Stimulated activated CD4-positive, alpha-beta T cell treated with anti-CD3 and anti-CD28 coated beads, TNF-alpha, amount 100 ng/mL, for 48 hours (primary cell): ENCODE data around the gene ZDHHC19.
A peak's percentile ranks its signal among the peaks of the same experiment; 100 is the strongest.
"Not testable (repeated sequence)": the region's sequence is repeated elsewhere in the genome, so short reads cannot be mapped to it uniquely, and the experiment has no call there.

Experiments used
- DNase-seq, 3 donors: peaks; one replicate each; pipeline ENCODE4 v3.0.0-alpha.2; 2020; ENCODE audit warnings: low read depth in 3 of 3

Gene ZDHHC19

DNA sequence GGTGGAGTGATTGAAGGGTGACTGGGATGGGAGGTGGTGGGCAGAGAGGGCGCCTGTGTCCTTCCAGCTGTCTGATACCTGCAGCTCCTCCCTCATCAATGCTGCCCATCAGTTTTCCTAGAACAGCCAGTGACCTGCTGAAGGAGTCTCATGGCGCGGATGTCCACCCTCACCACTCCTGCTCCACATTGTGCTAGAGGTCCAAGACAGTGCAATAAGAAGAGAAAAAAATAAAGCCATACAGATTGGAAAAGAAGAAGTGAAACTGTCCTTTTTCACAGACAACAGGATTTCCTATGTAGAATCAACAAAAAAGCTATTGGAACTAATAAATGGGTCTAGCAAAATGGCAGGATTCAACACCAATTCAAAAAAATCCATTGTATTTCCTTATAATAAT is 7.4 kb downstream of the ZDHHC19 start:
- DNase-seq: no peak

DNA sequence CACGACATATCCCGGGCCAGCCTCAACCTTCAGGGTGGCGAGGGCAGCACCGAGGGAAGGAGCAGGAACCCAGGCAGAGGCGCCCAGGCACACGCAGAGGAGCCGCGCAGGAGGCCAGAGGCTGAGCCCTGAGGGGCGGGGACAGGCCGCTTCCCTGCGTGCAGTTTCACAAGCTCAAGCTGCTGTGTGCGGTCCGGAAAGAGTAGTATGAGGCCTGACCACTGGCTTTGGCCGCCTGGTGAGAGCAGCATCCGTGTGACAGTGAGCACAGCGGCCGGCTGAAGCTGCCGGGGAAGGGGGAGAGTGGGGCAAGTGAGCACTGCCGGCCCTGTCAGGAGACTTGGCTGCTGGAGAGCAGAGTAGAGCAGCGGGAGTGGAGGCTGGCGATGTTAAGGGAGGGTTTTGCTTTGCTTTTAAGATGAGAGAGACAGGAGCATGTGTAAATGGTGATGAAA is 8.7 kb downstream of the ZDHHC19 start:
- DNase-seq: no peak

DNA sequence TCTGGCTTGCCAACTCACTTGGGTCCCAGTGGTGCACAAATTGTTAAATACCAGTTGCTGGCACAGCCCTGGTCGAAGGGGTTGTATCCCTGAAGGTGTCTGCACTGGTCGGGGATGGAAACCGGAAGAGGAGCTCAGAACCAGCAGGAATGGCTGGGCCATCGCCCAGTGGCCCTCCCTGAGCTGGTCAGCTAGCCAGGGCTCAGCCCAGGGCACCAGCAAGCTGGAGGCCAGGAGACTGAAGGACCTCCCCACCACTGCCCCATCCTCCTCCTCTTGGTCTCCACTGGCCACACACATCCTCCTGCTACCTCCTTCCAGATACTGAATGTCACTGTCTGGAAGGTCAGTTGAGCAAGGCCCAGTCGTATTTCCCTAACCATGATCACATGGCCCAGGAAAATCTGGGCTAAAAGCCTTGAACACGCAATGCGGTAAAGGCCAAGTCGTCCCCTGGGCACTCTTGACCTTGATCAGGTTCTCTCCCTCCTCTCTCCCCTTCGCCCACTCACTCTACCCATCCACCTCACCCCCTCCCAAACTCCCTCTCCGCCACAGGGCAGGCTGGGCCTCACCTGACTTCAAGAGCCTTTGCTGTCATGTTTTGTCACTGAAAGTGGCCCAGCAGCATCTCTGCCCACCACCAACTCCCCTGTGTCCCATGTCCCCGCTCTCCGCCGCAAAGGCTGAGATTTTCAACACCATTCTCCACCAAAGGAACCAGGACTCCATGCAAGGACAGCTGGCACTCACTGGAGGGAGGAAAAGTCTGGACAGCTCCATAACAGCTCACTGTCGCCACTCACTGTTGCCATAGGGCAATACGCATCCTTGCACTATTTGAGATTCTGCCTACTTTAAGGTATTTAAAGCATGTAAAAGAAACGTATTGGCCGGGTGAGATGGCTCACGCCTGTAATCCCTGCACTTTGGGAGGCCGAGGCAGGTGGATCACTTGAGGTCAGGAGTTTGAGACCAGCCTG is 12.1 kb downstream of the ZDHHC19 start:
- no peak for DNase-seq

DNA sequence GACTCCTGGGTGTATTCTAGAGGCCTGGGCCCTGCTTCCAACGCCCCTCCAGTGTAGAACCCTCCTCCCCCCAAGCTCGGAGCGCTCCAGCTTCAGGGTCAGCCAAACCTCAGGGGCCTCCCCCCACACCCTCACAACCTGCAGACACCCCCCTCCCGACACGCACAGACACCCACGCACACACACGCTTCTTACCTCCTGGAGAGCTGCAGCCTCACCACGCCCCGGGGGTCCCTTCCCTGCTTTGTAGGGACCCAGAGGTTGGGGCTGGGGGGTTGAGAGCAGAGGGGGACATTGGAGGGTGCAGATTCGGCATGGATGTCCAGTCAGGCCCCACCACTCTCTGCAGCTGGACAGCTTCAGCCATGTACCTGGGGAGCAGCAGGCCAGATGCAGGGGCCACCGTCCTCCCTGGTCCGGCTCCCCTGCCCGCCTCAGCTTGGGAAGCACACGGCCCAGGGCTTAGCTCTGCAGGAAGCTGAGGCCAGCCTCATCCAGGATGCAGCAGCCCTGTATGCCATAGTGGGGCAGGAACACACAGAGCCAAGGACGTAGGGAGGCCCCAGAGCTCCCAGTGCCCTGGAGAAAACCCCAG is 13.0 kb downstream of the ZDHHC19 start:
- DNase-seq: no peak

DNA sequence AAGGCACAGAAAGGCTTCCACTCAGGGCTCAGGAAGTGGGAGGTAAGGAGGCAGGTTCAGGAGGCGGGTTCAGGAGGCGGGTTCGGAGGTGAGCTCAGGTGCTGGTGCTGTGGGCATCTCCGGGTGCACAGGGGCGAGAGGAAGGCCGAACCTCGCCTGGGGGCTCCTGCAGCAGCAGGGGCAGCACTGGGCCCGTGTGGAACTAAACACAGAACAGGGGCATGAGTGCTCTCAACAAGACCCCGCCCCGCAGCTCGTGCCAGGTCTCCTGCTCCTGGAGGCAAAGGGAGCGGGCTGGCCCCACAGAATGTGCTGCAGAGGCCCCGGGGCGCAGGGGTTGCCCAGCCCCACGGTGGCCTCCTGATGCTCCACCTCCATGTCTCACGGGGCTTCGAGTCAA is 13.7 kb downstream of the ZDHHC19 start:
- DNase-seq: no peak

DNA sequence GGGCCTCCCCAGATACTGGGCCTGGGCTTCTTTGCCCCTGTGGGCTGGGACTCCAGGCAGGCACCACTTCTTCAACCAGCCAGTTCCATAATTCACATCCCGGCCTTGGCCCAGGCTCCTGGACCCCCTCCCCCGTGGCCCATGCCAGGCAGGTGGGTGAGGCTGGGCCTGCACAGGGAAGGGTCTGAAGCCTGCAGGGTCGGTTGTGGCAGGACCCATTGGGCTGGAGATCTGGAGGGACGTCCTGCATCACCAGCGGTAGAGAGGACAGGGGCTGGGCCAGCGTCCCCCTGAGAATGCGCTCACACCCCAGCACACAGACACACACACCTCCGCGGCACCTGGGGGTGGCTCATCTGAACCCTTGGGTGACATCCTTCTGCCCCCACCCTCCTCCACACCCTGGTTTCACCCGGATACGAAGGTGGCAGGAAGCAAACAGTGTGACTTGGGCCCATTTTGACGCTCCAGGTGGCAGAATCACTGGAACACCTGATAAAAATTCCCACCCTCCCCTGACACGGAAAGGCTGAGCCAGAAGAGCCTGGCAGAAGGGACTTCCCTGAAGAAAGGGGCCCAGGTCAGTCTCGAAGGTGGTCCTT is 15.4 kb downstream of the ZDHHC19 start:
- DNase-seq: no peak

DNA sequence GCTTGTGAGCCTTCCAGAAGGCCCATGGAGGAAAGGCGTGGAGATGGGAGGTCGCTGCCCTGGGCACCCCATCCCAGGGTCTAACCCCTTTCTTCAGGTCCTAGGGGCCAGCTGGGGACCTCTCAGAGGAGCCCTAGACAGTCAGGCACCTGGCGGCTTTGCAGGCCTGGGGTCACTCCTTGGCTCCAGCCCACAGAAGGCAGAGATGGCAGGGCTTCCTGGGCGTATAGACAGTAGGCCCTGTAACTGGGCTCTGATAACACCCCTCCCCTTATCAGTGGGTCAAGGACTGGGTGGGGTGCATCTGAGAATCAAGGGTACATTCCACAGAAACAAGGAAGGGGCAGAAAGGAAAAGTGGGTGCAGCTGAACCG is 16.7 kb downstream of the ZDHHC19 start:
- DNase-seq: no peak

DNA sequence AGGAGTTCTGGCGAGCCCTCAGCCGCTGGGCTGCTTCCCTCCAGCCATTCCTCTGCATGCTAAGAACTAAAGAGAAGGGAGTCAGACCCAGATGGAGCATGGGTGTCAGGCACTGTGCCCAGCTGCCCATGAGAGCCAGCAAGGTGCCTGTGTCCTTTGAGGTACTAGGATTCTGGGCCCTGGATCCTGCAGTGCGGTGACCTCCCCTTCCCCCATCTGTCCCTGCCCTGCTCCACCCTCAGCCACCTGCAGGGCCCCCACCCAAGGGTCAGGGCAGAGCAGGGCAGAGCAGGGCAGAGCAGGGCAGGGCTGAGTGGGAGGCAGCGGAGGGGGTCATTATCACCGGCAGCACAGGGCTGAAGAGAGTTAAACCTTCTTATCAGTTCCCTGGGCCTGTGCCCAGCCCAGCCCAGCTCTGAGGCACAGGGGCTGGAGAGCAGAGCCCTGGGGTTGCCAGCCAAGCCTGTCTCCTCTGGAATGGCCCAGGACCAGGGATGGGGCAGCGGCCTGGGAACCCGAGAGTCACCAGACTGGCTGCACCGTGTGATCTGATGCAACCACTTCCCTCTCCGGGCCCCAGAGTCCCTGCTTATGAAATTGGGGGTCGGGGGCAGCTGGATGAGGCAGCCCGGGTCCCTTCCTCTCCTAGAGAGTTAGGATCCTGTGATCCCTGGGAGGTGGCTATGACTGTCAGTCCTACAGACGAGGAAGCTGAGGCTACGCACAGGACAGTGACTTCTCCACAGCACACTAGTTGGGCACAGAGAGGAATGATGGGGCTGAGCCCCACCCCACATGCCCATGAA is 17.3 kb downstream of the ZDHHC19 start:
- DNase-seq: no peak

DNA sequence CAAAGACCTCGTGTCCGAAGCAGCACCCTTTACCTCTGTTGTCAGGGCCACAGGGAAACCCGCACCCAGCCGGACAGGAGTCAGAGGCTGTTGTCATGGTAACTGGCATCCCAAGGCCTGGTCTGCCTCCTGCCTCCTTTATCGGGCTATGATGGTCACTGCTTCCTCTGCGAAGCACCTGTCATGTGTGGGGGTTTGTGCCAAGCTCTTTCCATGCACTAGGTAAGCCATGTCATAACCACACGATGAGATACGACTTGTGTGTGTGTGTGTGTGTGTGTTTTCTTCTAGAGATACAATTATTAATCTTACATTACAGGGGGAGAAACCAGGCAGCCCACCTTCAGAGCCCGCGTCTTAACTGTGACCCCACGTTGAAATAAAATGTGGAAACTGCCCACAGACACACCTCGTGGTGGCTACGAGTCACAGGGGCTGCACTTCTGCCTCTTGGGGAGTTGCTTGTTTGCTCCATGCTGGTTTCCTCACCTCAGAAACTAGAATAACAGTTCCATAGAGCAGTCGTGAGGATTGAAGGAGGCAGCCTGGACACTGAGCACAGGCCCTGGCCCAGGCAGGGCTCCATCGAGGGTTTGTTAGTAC is 18.0 kb downstream of the ZDHHC19 start:
- DNase-seq: no peak

DNA sequence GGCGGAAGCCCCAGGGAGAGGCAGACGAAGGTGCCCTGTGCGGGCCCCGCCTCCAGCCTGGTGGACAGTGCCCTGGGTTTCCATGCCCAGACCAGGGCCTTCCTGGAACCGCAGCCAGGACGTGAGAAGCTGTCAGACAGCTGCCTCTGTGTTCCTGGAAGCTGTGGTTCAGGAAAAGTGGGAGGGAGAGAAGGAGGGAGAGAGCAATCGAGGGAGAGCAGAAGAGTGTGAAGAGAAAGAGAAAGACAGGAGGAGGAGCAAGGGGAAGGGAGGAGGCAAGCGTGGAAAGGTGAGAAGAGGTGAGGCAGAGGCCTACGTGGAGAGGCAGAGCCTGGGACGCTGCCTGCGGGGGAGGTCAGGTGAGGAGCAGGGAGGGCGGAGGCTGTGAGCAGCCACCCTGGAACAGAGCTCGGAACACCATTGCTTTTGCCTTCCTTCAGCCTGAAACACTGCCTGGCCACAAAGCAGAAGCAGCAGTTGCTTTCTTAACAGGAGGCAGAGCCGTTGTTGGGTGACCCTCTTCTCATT is 18.6 kb downstream of the ZDHHC19 start:
- DNase-seq: no peak

DNA sequence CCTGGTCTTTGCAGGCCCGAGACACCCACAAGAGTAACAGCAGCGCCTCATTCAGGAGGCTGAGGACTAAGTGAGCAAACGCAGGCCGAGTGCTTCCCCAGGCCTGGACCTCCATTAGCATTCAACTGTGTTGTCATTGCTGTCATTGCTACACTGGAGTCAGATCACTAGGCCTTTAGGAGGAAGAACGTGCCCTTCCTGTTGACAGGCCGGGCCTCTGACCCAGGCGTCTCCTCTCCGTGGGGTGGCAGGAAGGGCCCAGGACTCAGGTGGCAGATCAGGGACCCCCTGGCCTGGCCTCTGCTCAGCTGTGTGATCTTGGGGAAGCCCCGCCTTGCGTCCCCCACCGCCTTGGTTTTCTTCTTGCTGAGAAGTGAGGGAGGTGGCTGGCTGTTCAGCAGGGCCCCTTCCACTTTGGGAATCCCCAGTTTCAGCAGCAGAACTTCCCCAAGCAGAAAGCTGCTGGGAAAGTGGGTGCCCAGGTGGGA is 19.1 kb downstream of the ZDHHC19 start:
- no peak for DNase-seq

DNA sequence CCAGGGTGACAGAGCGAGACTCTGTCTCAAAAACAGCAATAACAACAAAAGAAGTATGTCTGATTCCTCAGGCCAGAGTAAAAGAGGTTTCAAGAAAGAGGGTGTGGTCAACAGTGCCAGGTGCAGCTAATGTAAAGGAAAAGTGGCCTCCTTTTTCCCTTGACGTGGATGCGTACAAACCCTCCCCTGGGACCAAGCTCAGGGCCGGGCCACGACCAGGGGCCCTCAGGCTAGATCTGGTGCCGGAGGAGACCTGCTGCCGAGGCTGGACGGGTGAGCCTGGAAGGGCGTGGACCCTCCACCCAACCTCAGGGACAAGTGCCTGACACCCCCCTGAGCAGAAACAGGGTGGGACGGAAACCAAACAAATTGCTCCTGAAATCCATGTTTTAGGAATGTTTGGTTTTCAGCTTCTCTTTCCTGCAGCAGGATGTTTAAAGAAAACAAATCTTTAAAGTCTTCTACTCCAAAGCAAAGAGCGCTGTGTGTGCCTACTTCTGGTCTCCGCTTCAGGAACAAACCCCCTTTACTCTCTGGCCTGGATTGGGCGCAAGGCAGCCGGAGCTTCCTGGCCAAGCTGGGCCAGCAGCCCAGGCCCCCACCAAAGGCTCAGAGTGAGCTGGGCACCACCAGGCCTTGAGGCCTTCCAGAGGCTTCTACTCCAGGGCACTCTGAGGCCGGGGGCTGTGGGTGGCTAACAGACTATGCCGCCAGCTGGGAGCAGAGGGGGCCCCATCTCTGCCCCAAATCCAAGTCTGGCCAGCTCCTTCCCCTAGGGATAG is 21.4 kb downstream of the ZDHHC19 start:
- DNase-seq: no peak

DNA sequence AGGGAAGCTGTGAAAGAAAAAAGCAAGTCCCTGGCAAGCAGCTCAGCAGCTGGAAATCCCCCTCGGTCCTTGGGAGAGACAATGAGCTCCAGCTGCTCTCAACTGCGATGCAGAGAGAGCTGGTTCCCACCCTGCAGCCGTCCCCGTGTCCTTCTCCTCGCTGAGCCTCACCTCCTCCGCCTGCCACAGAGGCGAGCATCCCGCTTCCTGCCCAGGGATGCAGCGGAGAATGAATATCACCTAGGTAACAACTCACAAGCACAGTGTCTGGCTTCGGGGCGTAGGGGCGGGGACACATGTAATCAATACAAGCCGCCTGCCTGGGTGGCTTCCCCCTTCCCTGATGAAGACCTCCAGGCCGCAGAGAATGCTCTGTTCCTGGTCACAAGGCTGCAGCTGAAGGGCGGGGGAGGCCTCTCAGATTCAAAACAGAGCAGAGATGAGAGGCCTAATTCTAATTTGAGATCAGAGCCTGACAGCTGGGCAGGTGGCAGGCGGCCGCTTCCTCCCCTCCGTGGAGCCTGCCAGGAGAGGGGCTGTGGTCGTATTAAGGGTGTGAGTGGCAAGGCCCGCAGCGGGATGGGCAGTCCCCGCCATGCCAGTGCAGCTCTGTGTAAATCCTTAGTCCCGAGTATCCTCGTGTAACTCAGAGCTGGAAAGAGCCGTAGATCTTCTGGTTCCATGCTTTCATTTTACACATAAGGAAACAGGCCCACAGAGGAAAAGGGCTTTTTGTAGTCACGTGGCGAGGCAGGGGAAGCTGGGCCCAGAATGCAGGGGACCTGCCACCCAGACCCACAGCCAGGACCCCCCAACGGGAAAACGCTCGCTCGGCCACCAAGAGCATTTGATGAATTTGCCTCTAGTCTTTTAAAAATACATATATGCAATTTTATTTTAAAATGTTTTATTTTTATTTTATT is 24.3 kb downstream of the ZDHHC19 start:
- no peak for DNase-seq

DNA sequence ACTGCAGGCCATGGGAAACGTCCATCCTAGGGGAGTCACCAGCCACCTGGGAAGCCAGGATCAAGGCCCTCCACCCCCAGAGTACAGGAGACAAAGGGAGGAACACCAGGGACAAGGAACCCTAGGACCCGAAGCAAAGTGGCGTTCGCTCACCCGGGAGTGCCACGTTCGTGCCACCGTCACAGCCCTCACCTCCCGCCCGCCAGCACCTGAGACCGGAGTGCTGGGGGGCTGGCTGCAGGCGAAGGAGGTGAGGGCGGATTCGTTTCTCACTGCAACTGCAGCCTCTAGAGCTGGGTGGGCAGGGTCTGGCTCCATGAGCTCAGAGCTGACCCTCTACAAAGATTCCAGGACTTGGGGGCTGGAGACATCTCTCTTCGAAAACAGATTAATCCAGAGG is 26.3 kb downstream of the ZDHHC19 start:
- DNase-seq: no peak

DNA sequence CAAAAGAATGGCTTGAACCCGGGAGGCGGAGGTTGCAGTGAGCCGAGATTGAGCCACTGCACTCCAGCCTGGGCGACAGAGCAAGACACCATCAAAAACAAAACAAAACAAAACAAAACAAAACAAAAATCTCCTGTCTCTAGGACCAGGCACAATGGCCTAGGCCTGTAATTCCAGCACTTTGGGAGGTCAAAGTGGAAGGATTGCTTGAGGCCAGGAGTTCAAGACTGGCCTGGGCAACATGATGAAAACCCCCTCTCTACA is 27.1 kb downstream of the ZDHHC19 start:
- DNase-seq: not testable (repeated sequence)

DNA sequence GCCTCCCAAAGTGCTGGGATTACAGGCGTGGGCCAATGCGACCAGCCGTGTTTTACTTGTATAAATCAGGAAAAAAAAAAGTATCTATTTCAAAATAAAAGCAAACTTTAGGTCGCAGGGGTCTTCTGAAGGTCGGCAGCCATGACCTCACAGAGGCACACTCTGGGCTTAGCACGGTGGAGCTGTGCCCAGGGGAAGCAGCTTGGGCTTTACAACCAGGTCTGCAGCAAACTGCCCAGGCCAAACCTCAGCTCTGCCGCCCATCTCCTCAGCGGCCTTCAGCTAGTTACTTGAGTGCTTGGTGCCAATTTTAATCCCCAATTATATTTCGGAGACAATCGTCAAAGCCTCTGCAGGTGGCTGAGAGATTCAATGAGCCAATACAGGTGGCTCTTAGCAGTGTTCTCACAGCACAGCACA is 30.1 kb downstream of the ZDHHC19 start:
- DNase-seq: no peak

DNA sequence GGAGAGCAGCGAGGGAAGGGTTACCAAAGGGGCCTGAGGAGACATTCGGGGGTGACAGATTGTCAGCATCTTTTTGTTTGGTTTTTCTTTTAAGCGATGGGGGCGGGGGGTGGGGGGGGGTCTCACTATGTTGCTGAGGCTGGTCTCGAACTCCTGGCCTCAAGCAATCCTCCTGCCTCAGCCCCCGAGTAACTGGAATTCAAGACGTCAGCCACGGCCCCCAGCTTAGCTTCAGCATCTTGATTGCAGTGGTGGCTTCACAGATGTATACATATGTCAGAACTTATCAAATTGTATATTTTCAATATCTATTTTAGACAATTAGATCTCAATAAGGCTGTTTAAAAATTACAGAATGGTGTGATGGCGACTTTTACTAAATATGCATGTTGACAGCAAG is 30.9 kb downstream of the ZDHHC19 start:
- no peak for DNase-seq

DNA sequence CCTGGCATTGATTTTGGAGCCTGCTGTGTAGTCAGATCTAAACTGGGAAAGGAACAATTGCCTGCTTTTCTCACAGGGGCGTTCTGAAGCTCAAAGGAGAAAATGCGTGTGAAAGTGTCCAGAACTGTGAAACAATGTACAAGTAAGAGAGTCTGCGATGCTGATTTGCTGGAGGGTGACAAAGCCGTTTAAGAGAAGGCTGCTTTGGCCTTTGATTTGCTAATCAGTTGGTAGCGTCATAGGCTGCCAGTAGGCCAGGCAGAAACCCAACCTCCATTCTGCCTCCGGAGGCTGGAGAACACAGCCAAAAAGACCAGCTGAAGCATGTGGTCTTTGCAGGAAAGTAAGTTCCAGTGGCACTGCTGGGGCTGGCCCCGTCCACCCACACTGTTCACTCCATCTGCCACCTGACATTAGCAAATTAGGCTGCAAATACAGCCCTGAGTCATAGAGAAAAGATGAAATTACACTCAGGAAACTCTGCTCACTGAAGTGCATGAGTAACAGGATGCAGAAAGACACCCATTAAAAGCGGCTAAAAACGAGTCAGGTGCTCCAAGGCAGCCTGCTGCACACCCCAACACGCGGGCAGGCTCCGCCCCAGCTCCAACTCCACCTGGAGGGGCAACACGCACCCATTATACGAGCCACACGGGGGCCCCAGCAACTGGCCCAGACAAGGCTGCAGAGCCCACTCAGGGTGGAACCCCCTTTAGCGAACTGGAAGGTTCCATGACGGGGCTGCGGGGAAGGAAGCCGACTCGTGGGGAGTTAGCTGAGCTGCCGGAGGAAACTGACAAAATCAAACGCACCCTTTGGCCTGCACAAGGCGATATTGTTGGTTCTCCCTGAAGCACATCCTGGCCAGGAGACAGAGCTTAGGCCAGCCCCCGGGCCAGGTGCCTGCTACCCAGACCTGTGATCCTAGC is 31.6 kb downstream of the ZDHHC19 start:
- peak; percentile 61 to 83 (median 76) for DNase-seq
